ENCODE data around the gene ALPG. TPM values are rescaled to one million over a fixed set of nuclear protein-coding genes. Genes with fewer than 3 reads are reported as not detected.

The ALPG gene
- total and polyA plus RNA-seq, 2 donors (not counting 3 experiments of a cell fraction or from before 2014, with no cell fraction given) = not detected

GRCh38 chr2:232367591-232368233, 38.9 kb upstream of the ALPG start:
- no peaks in the 10 kb centered on the region for H3K4me1 ChIP-seq (ENCODE audit: control insufficient read depth, extremely low read depth, insufficient read depth, low read length)
- no peaks in the 10 kb centered on the region for H4K20me1 ChIP-seq (replicated peaks; ENCODE audit: control insufficient read depth, extremely low read depth, insufficient read depth, low read length)
- no peak overlapping the region for H3K9ac ChIP-seq (replicated peaks; ENCODE audit: extremely low read depth, insufficient read depth, low read length)
- BruUV-seq (replicated peaks) = no TSS peak
- H3K4me2 ChIP-seq (ENCODE audit: insufficient read depth, low read length) = no peak overlapping the region
- no peaks in the 10 kb centered on the region for H3K79me2 ChIP-seq (ENCODE audit: control insufficient read depth, insufficient read depth, low read length)
- peaks cover 0 to 6% of the 10 kb centered on the region in 2 experiments for H3K27me3 ChIP-seq (ENCODE audit: control insufficient read depth in 2 of 2, insufficient read depth in 2 of 2, low read length in 2 of 2)
- TF ChIP-seq FOS (IDR thresholded peaks at IDR 0.05; ENCODE audit: borderline replicate concordance, insufficient read depth, low read length) = no peak
- no peak for TF ChIP-seq POLR2AphosphoS5 (IDR thresholded peaks at IDR 0.05; ENCODE audit: insufficient read depth, low read depth, low read length)
- TF ChIP-seq CTCF (IDR thresholded peaks at IDR 0.05; ENCODE audit: extremely low read depth in 1 of 2, insufficient read depth in 1 of 2, low read depth in 1 of 2, low read length in 2 of 2) = peak; percentile 6 to 32
- no peak overlapping the region for H3K27ac ChIP-seq (ENCODE audit: insufficient read depth, low read depth, low read length)
- H3K4me3 ChIP-seq (replicated peaks in 1 of 3; ENCODE audit: insufficient read depth in 1 of 3, low read depth in 1 of 3, low read length in 3 of 3) = no peak overlapping the region
- dilution Hi-C loops (cut with MboI; ENCODE audit: extremely low pct_ligation_motif_present, low sequenced_read_pairs) = no loop called here
- no peak for FAIRE-seq
- no peaks in the 10 kb centered on the region for H3K9me1 ChIP-seq (replicated peaks; ENCODE audit: control insufficient read depth, extremely low read depth, insufficient read depth, low read length)
- intact Hi-C loops (cut with micrococcal nuclease) = loop anchor here (1.0 kb wide), 1 partner anchor 73 kb away; no protein-coding TSS in a partner anchor
- no peaks in the 10 kb centered on the region for H3K9me3 ChIP-seq (replicated peaks; ENCODE audit: control insufficient read depth, insufficient read depth, low read length)
- ChIA-PET POLR2A (no interaction called here), CTCF (interaction anchor here (0.8 to 3.6 kb wide), 4 partner anchors 10 to 75 kb away, joined by 3 to 13 read pairs (median 5); partner anchors contain the start of gene ALPP)
- DNase-seq (ENCODE audit: low read depth, low spot score) = no peak
- no peak overlapping the region for H2AFZ ChIP-seq (ENCODE audit: low read depth, low read length)
- H3K36me3 ChIP-seq (ENCODE audit: control insufficient read depth in 2 of 2, extremely low read depth in 1 of 2, insufficient read depth in 2 of 2, low read length in 2 of 2) = no peaks in the 10 kb centered on the region

- H3K9me1 ChIP-seq (replicated peaks; ENCODE audit: control insufficient read depth, extremely low read depth, insufficient read depth, low read length) = no peaks in the 10 kb centered on the region
- intact Hi-C loops (cut with micrococcal nuclease) = no loop called here
- no peaks in the 10 kb centered on the region for H4K20me1 ChIP-seq (replicated peaks; ENCODE audit: control insufficient read depth, extremely low read depth, insufficient read depth, low read length)
- no peaks in the 10 kb centered on the region for H3K9me3 ChIP-seq (replicated peaks; ENCODE audit: control insufficient read depth, insufficient read depth, low read length)
- DNase-seq (ENCODE audit: low read depth, low spot score) = no peak
- ChIA-PET CTCF (interaction anchor here (0.8 to 3.6 kb wide), 3 partner anchors 10 to 76 kb away, joined by 3 to 13 read pairs (median 7); partner anchors contain the start of gene ALPP), POLR2A (no interaction called here)
- no peaks in the 10 kb centered on the region for H3K79me2 ChIP-seq (ENCODE audit: control insufficient read depth, insufficient read depth, low read length)
- H3K27me3 ChIP-seq (ENCODE audit: control insufficient read depth in 2 of 2, insufficient read depth in 2 of 2, low read length in 2 of 2) = peaks cover 0 to 6% of the 10 kb centered on the region in 2 experiments
- H3K27ac ChIP-seq (ENCODE audit: insufficient read depth, low read depth, low read length) = no peak overlapping the region
- no peak overlapping the region for H3K9ac ChIP-seq (replicated peaks; ENCODE audit: extremely low read depth, insufficient read depth, low read length)
- BruUV-seq (replicated peaks) = no TSS peak
- no peak for FAIRE-seq
- no peaks in the 10 kb centered on the region for H3K36me3 ChIP-seq (ENCODE audit: control insufficient read depth in 2 of 2, extremely low read depth in 1 of 2, insufficient read depth in 2 of 2, low read length in 2 of 2)
- dilution Hi-C loops (cut with MboI; ENCODE audit: extremely low pct_ligation_motif_present, low sequenced_read_pairs) = no loop called here
- no peak overlapping the region for H3K4me2 ChIP-seq (ENCODE audit: insufficient read depth, low read length)
- no peaks in the 10 kb centered on the region for H3K4me1 ChIP-seq (ENCODE audit: control insufficient read depth, extremely low read depth, insufficient read depth, low read length)
- H2AFZ ChIP-seq (ENCODE audit: low read depth, low read length) = no peak overlapping the region
- no peak overlapping the region for H3K4me3 ChIP-seq (replicated peaks in 1 of 3; ENCODE audit: insufficient read depth in 1 of 3, low read depth in 1 of 3, low read length in 3 of 3)
- no peak for TF ChIP-seq MYC (IDR thresholded peaks at IDR 0.05; ENCODE audit: low read depth, low read length)
- no peak for TF ChIP-seq JUN (IDR thresholded peaks at IDR 0.05; ENCODE audit: borderline replicate concordance, insufficient read depth, insufficient read length, low read depth)
- no peak for TF ChIP-seq EZH2 (IDR thresholded peaks at IDR 0.05; ENCODE audit: borderline replicate concordance, low read depth, low read length, severe bottlenecking)
- TF ChIP-seq POLR2AphosphoS5 (IDR thresholded peaks at IDR 0.05; ENCODE audit: insufficient read depth, low read depth, low read length) = no peak
- no peak for TF ChIP-seq FOS (IDR thresholded peaks at IDR 0.05; ENCODE audit: borderline replicate concordance, insufficient read depth, low read length)
- no peak for TF ChIP-seq GATA2 (IDR thresholded peaks at IDR 0.05; ENCODE audit: insufficient read depth, insufficient read length, low read depth, low read length)
- TF ChIP-seq POLR2A (IDR thresholded peaks at IDR 0.05; ENCODE audit: low read depth, low read length) = no peak
- no peak for TF ChIP-seq MAX (IDR thresholded peaks at IDR 0.05; ENCODE audit: insufficient read depth, insufficient read length)
- TF ChIP-seq CTCF (IDR thresholded peaks at IDR 0.05; ENCODE audit: extremely low read depth in 1 of 2, insufficient read depth in 1 of 2, low read depth in 1 of 2, low read length in 2 of 2) = no peak
Measured at GRCh38 chr2:232368311-232368731, 38.3 kb upstream of the ALPG start.

Measured in endothelial cell of umbilical vein (primary cell).